Measurements from ENCODE around the gene KCNJ6. TPM values are rescaled to one million over a fixed set of nuclear protein-coding genes. Genes with fewer than 3 reads are reported as not detected.

Gene KCNJ6
- total and polyA plus RNA-seq, 9 of the 15 experiments (the other 6 are each of a cell fraction or from before 2014, with no cell fraction given) = 0.06 to 0.21 (median 0.13) TPM; not detected in 1

- TF ChIP-seq USF2 (CRISPR knock-in tag; IDR thresholded peaks at IDR 0.05) = no peak
- no peak for TF ChIP-seq ZNF354B (CRISPR knock-in tag; IDR thresholded peaks at IDR 0.05)
- no peak for TF ChIP-seq ESRRB (CRISPR knock-in tag; IDR thresholded peaks at IDR 0.05; ENCODE audit: borderline replicate concordance)
- no peak for TF ChIP-seq ZNF699 (CRISPR knock-in tag; IDR thresholded peaks at IDR 0.05; ENCODE audit: insufficient replicate concordance)
- no peak for TF ChIP-seq PBX2 (CRISPR knock-in tag; IDR thresholded peaks at IDR 0.05; ENCODE audit: low read depth)
- 0 out of 2 replicates have a peak, but pooled peaks have one; percentile 28 for TF ChIP-seq PBX2 (tag; conservative IDR thresholded peaks at IDR 0.05; ENCODE audit: low read depth)
- no peak for TF ChIP-seq DEAF1 (CRISPR knock-in tag; IDR thresholded peaks at IDR 0.05)
- no peak for TF ChIP-seq CHD4 (IDR thresholded peaks at IDR 0.05; ENCODE audit: insufficient read depth, insufficient replicate concordance, low read depth, low read length, poor library complexity, severe bottlenecking)
- no peak for TF ChIP-seq HSF4 (CRISPR knock-in tag; IDR thresholded peaks at IDR 0.05; ENCODE audit: borderline replicate concordance)
- TF ChIP-seq MAFG (tag; conservative IDR thresholded peaks at IDR 0.05) = peak; percentile 78
- no peak for TF ChIP-seq DDX20 (tag; IDR thresholded peaks at IDR 0.05; ENCODE audit: low read depth)
- no peak for TF ChIP-seq ZNF696 (CRISPR knock-in tag; conservative IDR thresholded peaks at IDR 0.05)
- TF ChIP-seq HLTF (IDR thresholded peaks at IDR 0.05) = no peak
- peak; percentile 33; the same call in 1 of the 2 replicates for TF ChIP-seq RNF2 (IDR thresholded peaks at IDR 0.05)
- no peak for TF ChIP-seq ZNF24 (IDR thresholded peaks at IDR 0.05)
- TF ChIP-seq CBX2 (IDR thresholded peaks at IDR 0.05; ENCODE audit: insufficient read depth, low read length, poor library complexity, severe bottlenecking) = no peak
- TF ChIP-seq POLR2H (tag; IDR thresholded peaks at IDR 0.05; ENCODE audit: low read depth) = no peak
- no peak for TF ChIP-seq SAFB2 (IDR thresholded peaks at IDR 0.05; ENCODE audit: borderline replicate concordance, low read depth, low read length, severe bottlenecking)
- no peak for TF ChIP-seq PYGO2 (tag; IDR thresholded peaks at IDR 0.05)
- no peak for TF ChIP-seq NCOA2 (IDR thresholded peaks at IDR 0.05; ENCODE audit: partially characterized antibody in 2 of 2)
- TF ChIP-seq PTBP1 (IDR thresholded peaks at IDR 0.05; ENCODE audit: low read depth, low read length) = no peak
- peak; percentile 65; the same call in 1 of the 2 replicates for TF ChIP-seq XRCC5 (IDR thresholded peaks at IDR 0.05; ENCODE audit: low read depth, low read length)
- no peak for TF ChIP-seq ZNF41 (CRISPR knock-in tag; conservative IDR thresholded peaks at IDR 0.05)
- TF ChIP-seq HDAC3 (IDR thresholded peaks at IDR 0.05; ENCODE audit: borderline replicate concordance, partially characterized antibody) = no peak
- TF ChIP-seq NEUROD1 (IDR thresholded peaks at IDR 0.05; ENCODE audit: borderline replicate concordance, low read depth, low read length, partially characterized antibody) = peak; percentile 72
Observed at GRCh38 chr21:37564341-37564923, 351.8 kb downstream of the KCNJ6 start (continued).

All from K562 (cell line).